ENCODE data around the gene KLHL28. TPM values are rescaled to one million over a fixed set of nuclear protein-coding genes. Genes with fewer than 3 reads are reported as not detected.

KLHL28 gene, protein sequence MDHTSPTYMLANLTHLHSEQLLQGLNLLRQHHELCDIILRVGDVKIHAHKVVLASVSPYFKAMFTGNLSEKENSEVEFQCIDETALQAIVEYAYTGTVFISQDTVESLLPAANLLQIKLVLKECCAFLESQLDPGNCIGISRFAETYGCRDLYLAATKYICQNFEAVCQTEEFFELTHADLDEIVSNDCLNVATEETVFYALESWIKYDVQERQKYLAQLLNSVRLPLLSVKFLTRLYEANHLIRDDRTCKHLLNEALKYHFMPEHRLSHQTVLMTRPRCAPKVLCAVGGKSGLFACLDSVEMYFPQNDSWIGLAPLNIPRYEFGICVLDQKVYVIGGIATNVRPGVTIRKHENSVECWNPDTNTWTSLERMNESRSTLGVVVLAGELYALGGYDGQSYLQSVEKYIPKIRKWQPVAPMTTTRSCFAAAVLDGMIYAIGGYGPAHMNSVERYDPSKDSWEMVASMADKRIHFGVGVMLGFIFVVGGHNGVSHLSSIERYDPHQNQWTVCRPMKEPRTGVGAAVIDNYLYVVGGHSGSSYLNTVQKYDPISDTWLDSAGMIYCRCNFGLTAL
- polyA plus RNA-seq = 1 to 10 TPM; 1.9 to 2.7 (median 2.5) TPM

DNA sequence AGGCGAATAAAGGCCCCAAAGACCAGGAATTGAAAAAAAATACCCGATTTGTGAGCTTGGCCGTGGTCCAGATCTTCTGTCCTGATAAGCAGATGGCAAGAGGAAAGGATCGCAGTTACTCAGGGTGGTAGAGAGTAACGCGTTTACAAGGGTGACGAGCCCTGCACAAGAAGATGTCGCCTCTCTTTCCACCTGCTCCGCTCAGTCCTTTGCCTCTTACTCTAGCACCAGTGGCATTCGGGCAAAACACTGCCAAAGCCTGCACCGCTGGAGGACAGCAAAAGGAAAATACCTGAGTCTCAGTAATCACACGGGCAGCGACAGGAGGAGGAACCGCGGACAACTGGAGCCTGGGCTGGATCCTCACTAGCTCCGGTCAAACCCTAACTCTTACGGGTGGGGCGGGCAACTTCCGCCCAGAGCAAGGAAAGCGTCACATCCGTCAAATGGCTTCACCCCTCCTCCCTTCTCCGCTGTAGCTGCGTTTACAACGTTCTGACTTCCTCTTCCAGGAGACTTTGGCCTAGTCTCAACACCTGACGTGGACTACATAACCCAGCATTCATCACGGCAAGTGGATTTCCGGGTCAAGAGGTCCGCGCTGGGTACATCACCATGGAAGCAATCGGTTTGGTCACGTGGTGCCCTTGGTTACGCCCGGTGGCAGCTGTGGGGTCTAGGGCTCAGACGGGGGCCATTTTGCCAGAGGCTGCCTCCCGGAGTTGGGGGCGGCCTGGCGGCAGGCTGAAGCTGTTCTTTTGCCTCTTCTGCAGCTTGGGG is at the start of gene KLHL28, which contains the start of gene TOGARAM1:
Gene KLHL28, minus strand, starts transcription at position 394 of the 780 bp plus-strand sequence. CDS start 16,019 bp downstream, outside the sequence.
Gene TOGARAM1, plus strand, starts transcription at position 637 of the 780 bp plus-strand sequence. CDS start 232 bp downstream, outside the sequence.
- no peak within 1 kb of the TSS for H3K27ac ChIP-seq (ENCODE audit: low read depth, low read length)
- WGBS, 3 donors = 0 to 1% (median 0%) methylated on average over 37 of the region's 37 CpGs

DNA sequence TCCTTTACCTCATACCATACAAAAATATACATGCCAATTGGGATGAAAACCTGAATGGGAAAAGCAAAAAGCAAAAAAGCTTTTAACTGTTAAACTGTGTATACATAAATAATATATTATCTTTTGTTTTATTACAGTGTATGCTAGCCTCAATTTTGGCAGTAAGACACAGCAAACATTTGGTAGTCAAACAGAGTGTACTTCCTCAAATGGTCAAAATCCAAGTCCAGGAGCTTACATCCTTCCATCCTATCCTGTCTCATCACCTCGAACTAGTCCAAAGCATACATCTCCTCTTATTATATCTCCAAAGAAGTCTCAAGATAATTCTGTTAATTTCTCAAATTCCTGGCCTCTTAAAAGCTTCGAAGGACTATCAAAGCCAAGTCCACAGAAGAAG is 42.2 kb upstream of the KLHL28 start:
- 90 to 95% (median 94%) methylated on average over 2 of the region's 2 CpGs for WGBS, 3 donors

DNA sequence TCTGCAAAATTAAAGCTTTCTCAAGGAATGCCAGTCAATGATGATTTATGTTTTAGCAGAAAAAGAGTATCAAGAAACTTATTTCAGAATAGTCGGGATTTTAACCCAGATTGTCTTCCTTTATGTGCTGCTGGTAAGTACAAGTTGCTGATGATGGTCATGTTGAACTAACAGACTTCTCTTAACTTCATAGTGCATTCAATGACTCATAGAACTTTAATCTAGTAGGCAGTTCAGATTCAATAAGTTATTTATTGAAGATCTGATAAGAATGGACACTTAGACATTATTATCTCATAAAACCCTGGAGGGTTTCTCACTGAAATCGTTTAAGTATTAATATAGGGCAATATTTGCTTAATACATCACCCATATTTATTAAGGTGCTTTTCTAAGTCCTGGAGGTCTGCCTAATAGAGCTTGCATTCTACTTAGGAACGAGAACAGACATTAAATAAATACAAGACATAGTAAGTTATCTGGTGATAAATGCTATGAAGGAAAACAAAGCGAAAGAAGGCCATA is 34.1 kb upstream of the KLHL28 start:
- no peak overlapping the region for H3K27ac ChIP-seq (ENCODE audit: low read depth, low read length)
- WGBS, 3 donors = 58 to 93% (median 90%) methylated on average over 4 of the region's 4 CpGs

More for the DNA sequence above, 42.2 kb upstream of the KLHL28 start:
- H3K27ac ChIP-seq (ENCODE audit: low read depth, low read length) = no peak overlapping the region

DNA sequence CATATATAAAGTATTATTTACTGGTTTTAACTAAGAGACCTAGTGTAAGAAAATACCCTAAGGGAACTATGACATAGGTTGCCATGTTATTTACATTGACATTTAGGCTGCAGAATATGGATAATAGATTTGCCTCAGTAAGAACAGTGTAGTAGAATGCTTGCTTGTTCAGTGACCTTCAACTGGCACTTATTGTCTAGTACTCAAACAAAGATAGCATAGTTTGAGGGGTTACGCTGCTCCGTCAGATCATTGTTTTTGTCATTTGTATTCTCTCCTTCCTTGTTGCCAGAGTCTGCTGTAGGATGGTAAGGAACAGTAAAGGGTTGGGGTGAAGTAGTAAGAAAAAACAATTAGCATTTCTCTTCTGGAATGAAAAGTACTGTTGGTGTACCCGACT is 33.4 kb upstream of the KLHL28 start:
- WGBS, 3 donors = 62 to 97% (median 92%) methylated on average over 3 of the region's 3 CpGs
- H3K27ac ChIP-seq (ENCODE audit: low read depth, low read length) = no peak overlapping the region

DNA sequence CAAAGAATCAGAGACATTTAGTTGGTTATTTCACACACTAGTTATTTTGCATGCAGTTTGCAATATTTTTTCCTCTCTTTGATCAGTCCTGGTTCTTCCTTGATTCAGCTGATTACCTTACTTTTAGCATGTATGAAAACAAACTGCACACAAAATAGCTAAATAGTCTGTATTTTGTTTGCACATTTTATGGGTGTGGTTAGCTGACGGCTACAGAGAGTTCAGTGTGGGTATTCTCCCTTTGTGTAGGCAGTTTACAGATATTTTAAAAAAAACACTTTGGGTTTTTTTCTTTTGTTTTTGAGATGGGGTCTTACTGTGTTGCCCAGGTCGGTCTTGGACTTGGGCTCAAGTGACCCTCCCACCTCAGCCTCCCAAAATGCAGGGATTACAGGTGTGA is 28.8 kb upstream of the KLHL28 start:
- H3K27ac ChIP-seq (ENCODE audit: low read depth, low read length) = no peak overlapping the region
- 75 to 81% (median 80%) methylated on average over 2 of the region's 2 CpGs for WGBS, 3 donors

DNA sequence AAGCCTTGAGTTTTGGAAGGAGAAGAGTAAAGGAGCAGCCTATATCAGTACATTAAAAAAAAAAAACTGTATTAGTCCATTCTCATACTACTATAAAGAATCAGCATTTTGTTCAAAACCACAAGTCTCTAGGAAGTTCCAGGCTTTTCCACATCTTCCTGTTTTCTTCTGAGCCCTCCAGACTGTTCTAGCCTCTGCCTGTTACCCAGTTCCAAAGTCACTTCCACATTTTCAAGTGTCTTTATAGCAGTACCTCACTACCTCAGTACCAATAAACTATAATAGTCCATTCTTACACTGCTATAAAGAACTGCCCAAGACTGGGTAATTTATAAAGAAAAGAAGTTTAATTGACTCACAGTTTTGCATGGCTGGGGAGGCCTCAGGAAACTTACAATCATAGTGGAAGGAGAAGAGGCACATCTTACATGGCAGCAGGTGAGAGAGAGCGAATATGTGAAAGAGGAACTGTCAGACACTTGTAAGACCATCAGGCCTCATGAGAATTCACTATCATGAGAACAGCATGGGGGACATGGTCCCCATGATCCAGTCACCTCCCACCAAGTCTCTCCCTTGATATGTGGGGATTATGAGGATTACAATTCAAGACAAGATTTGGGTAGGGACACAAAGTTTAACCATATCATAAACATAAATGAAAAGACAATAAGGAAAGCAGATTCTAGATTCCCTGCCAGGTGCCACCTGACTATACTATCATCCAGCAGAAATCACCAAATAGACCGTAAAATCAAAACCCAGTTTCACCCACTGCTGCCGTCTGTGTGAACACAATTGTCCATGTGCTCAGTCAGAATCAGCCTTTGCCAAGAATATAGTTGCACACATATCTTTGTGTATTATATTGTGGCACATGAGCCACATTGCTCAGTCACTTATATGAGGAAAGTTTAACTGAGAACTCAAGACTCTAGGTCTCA is 28.0 kb upstream of the KLHL28 start:
- WGBS, 3 donors = 69 to 81% (median 76%) methylated on average over 3 of the region's 3 CpGs

DNA sequence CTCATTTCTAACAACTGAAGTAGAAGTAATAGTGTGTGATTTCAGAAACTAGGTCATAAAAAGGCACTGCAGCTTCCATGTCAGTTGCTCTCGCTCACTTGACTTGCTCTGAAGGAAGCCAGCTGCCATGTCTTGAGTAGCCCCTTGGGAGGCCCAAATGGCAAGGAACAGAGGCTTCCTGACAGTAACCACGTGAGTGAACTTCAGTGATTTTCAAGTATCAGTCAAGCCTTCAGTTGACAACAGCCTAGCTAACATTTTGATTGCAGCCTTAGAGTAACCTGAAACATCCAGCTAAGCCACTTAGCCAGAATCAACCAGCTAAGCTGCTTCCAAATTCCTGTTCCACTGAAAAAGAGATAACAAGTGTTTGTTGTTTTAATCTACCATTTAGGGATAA is 26.9 kb upstream of the KLHL28 start:
- WGBS, 3 donors = 42 to 60% (median 47%) methylated on average over 2 of the region's 2 CpGs
- no peak overlapping the region for H3K27ac ChIP-seq (ENCODE audit: low read depth, low read length)

More for the DNA sequence above, 28.0 kb upstream of the KLHL28 start:
- no peak overlapping the region for H3K27ac ChIP-seq (ENCODE audit: low read depth, low read length)

DNA sequence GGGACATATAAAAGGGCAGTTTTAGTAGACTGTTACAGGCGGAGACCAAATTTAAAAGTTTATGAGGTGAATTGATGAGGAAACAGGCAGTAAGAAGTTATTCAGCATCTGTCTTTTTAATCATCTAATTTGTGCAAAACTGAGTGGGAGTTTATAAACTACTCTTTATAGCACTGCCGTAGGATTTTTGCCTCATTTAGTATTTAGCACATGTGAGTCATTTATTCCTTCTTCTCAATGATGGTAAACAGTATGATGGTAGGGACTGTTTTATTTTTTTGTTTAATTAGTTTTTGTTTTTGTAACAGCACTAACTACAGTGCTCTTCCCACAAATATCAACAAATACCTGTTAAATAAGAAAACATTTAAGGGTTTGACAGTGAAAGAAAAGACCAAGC is 20.8 kb upstream of the KLHL28 start:
- H3K27ac ChIP-seq (ENCODE audit: low read depth, low read length) = no peak overlapping the region
- 78 to 90% (median 81%) methylated on average over 2 of the region's 2 CpGs for WGBS, 3 donors

DNA sequence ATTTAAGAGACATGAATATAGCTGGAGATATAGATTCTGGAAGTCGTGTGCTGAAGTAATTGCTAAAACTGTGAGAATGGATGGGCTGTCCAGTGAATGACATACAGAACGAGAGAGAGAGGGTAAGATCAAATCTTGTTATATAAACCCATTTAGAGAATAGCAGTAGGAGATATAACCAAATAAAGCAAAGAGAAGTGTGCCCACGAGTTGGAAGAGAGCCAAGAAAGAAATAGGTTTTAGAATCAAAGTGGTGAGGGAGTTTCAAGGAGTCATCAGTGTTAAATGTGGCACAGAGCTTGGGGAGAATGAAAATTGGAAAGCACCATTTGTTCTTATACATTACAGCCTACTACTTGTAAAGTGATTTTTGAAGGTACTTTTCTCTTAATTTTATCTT is 19.5 kb upstream of the KLHL28 start:
- WGBS, 3 donors = 74 to 82% (median 79%) methylated on average over 3 of the region's 3 CpGs
- H3K27ac ChIP-seq (ENCODE audit: low read depth, low read length) = no peak overlapping the region

DNA sequence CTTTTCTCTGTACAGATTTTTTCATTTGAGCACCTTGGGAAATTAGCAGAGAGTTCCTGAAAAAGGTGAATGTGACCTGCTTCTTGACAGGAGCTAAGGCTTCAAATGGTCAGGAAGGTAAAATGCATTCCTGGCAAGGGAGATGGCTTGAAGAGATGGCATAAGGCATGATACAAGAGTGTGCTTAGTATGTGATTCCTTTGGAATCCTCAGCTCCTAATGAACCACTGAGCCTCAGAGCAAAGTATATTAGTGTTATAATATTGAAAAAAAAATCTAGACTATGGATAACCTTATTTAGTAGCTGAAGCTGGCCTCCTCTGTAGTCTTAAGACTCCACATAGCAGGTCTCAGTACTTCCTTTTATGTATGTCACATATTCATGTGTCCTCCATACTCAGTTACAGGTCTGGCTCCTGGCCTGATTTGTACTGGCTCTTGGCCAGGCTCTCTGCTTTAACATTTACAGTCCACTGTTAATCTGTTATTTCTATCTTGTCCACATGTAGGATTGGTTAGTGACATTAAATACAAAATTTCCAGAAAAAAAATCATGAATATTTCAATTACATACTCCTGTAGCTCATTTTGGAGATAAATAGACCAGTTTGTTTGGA is 18.1 kb upstream of the KLHL28 start:
- H3K27ac ChIP-seq (ENCODE audit: low read depth, low read length) = no peak overlapping the region

DNA sequence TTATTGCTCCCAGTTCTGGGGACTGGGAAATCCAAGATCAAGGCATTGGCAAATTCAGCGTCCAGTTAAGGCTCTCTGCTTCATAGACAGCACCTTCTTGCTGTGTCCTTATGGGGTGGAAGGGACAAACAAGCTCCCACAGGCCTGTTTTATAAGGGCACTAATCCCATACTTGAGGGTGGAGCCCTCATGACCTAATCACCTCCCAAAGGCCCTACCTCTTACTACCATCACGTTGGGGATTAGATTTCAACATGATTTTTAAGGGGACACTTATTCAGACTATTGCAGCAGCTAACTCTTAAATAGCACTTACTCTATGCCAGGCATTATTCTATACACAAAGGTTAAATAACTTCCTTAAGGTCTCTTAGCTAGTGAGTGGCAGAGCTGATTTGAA is 17.5 kb upstream of the KLHL28 start:
- H3K27ac ChIP-seq (ENCODE audit: low read depth, low read length) = no peak overlapping the region
- 67 to 72% (median 67%) methylated on average over 2 of the region's 2 CpGs for WGBS, 3 donors

DNA sequence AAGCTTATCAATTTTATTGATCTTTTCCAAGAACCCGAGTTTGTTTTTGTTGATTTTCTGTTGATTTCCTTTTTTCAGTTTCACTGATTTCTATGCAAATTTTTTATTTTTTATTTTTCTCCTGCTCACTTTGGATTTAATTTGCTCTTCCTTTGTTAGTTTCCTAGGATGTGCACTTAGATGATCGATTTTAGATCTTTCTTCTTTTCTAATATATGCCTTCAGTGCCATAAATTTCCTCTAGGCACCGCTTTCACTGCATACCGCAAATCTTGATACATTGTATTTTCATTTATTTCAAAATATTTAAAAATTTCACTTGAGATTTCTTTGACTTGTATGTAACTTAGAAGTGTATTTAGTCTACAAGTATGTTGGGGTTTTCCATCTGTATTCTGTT is 9.7 kb upstream of the KLHL28 start:
- 85 to 96% (median 96%) methylated on average over 4 of the region's 4 CpGs for WGBS, 3 donors

DNA sequence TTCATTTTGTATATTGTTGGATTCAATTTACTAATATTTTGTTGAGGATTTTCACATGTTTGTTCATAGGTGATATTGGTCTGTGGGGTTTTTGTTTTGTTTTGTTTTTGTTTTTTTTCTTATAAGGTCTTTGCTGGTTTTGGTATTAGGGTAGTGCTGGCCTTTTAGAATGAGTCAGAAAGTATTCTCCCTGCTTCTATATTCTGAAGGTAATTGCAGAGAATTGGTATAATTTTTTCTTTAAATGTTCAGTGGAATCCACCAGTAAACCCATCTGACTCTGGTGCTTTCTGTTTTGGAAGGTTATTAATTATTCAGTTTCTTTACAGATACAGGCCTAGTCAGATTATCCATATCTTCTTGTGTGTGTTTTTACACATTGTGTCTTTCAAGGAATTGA is 9.2 kb upstream of the KLHL28 start:
- no peak overlapping the region for H3K27ac ChIP-seq (ENCODE audit: low read depth, low read length)

More for the DNA sequence above, 9.7 kb upstream of the KLHL28 start:
- H3K27ac ChIP-seq (ENCODE audit: low read depth, low read length) = no peak overlapping the region

DNA sequence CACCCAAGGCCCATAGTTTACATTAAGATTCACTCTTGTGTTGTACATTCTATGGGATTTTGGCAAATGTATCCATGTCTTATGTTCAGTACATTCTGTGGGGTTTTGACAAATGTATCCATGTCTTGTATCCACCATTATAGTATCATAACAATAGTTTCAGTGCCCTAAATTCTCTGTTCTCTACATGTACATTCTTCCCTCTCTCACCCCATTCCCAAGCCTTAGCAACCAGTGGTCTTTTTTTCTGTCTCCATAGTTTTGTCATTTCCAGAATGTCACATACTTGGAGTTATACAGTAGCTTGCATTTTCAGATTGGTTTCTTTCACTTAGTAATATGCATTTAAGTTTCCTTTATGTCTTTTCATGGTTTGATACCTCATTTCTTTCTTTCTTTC is 7.0 kb upstream of the KLHL28 start:
- H3K27ac ChIP-seq (ENCODE audit: low read depth, low read length) = no peak overlapping the region

DNA sequence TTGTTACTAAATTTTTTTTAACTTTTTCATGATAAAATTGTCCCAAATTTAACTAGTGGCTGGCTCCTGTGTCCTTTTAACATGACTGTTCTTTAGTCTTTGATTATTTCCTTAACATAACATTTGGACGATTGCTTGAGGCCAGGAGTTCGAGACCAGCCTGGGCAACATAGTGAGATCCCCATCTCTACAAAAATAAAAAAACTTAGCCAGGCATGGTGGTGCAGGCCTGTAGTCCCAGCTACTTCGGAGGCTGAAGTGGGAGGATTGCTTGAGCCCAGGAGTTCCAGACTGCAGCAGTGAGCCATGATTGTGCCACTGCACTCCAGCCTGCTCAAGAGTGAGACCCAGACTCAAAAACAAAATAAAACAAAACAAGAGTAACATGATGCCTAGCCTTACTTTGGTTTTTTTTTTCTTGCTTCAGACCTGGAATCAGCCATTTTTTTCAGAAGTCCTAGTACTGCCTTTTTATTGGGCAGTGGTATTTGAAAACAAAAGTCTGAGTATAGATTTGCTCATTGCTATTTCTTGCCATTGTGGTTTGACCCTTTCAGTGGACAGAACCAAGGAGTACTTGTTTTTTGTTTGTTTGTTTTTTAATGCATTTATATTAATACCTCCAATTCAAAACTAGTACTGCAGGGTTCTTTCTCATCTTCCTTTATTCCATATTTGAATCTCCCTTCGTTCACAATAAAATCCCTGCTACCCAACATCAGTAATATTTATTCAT is 5.0 kb upstream of the KLHL28 start:
- no peak overlapping the region for H3K27ac ChIP-seq (ENCODE audit: low read depth, low read length)
- 76 to 89% (median 82%) methylated on average over 4 of the region's 4 CpGs for WGBS, 3 donors

DNA sequence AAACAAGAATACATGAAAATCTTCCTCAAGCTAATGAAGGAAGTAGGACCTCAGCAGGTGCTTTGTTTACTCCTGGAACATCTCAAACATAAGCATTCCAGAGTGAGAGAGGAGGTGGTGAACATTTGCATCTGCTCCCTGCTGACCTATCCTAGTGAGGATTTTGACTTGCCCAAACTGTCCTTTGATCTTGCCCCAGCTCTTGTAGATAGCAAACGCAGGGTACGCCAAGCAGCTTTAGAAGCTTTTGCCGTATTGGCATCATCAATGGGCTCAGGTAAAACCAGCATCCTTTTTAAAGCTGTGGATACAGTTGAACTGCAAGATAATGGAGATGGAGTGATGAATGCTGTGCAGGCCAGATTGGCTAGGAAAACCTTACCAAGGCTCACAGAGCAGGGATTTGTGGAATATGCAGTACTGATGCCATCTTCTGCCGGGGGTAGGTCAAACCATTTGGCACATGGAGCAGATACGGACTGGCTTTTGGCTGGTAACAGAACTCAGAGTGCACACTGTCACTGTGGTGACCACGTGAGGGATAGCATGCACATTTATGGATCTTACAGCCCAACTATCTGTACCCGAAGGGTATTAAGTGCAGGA is 2.1 kb upstream of the KLHL28 start:
- no peak overlapping the region for H3K27ac ChIP-seq (ENCODE audit: low read depth, low read length)

More for the DNA sequence above, 2.1 kb upstream of the KLHL28 start:
- 8 to 32% (median 28%) methylated on average over 7 of the region's 7 CpGs for WGBS, 3 donors
